ENCODE measurements around the gene FUZ. TPM values are rescaled to one million over a fixed set of nuclear protein-coding genes. Genes with fewer than 3 reads are reported as not detected.

FUZ gene
- total RNA-seq, 4 donors from 2014 or later, result 14.1 to 38.0 (median 23.4) TPM

GRCh38 chr19:49860336-49861102 lies 47.4 kb upstream of the FUZ start:
- intact Hi-C loops (cut with DNase I), result no loop called here
- no peak for DNase-seq (ENCODE audit: extremely low spot score)
- Histone ChIP-seq H3K9me3 (no peaks in the 10 kb centered on the region), H3K4me3 (peak overlapping the region in 1 of 4 donors; percentile 28), H3K27me3 (no peaks in the 10 kb centered on the region), H3K36me3 (peaks cover 30 to 96% (median 93%) of the 10 kb centered on the region in 4 donors), H3K27ac (replicated peaks in 1 of 4) (peak overlapping the region; percentile 70 to 77 (median 74)), H3K4me1 (peaks cover 9 to 34% (median 26%) of the 10 kb centered on the region in 4 donors)
- no peak for TF ChIP-seq POLR2AphosphoS5 (IDR thresholded peaks at IDR 0.05)
- TF ChIP-seq EP300 (IDR thresholded peaks at IDR 0.05), result no peak
- no peak for TF ChIP-seq POLR2A (IDR thresholded peaks at IDR 0.05; ENCODE audit: low read depth)
- no peak for TF ChIP-seq CTCF (IDR thresholded peaks at IDR 0.05)
- 79% methylated on average over 5 of the region's 17 CpGs for WGBS

GRCh38 chr19:49859682-49860335 lies 46.7 kb upstream of the FUZ start:
- Histone ChIP-seq H3K27me3 (no peaks in the 10 kb centered on the region), H3K27ac (replicated peaks in 1 of 4) (peak overlapping the region; percentile 70 to 77 (median 74)), H3K4me3 (no peak overlapping the region), H3K9me3 (no peaks in the 10 kb centered on the region), H3K4me1 (peaks cover 2 to 27% (median 22%) of the 10 kb centered on the region in 4 donors), H3K36me3 (peaks cover 36 to 100% (median 99%) of the 10 kb centered on the region in 4 donors)
- TF ChIP-seq POLR2A (IDR thresholded peaks at IDR 0.05; ENCODE audit: low read depth) (no peak), POLR2AphosphoS5 (IDR thresholded peaks at IDR 0.05) (no peak), CTCF (IDR thresholded peaks at IDR 0.05) (no peak), EP300 (IDR thresholded peaks at IDR 0.05) (no peak)
- no peak for DNase-seq (ENCODE audit: extremely low spot score)
- intact Hi-C loops (cut with DNase I), result no loop called here
- WGBS, result 89% methylated on average over 22 of the region's 22 CpGs

GRCh38 chr19:49858088-49858985 lies 45.2 kb upstream of the FUZ start:
- peaks cover 31 to 93% (median 91%) of the 10 kb centered on the region in 4 donors for H3K36me3 ChIP-seq

GRCh38 chr19:49857838-49858087 lies 44.7 kb upstream of the FUZ start:
- Histone ChIP-seq H3K27me3 (no peaks in the 10 kb centered on the region), H3K9me3 (no peaks in the 10 kb centered on the region), H3K36me3 (peaks cover 31 to 87% (median 85%) of the 10 kb centered on the region in 4 donors), H3K4me3 (no peak overlapping the region), H3K4me1 (peaks cover 10 to 39% (median 35%) of the 10 kb centered on the region in 4 donors), H3K27ac (replicated peaks in 1 of 4) (no peak overlapping the region)
- intact Hi-C loops (cut with DNase I), result no loop called here
- TF ChIP-seq POLR2AphosphoS5 (IDR thresholded peaks at IDR 0.05), result no peak
- TF ChIP-seq CTCF (IDR thresholded peaks at IDR 0.05), result no peak
- no peak for TF ChIP-seq POLR2A (IDR thresholded peaks at IDR 0.05; ENCODE audit: low read depth)
- no peak for TF ChIP-seq EP300 (IDR thresholded peaks at IDR 0.05)
- DNase-seq (ENCODE audit: extremely low spot score), result no peak
- WGBS, result 80% methylated on average over 1 of the region's 5 CpGs

More at GRCh38 chr19:49858088-49858985, 45.2 kb upstream of the FUZ start:
- Histone ChIP-seq H3K27ac (replicated peaks in 1 of 4) (peak overlapping the region in 1 of 4 donors; percentile 18), H3K4me1 (peaks cover 6 to 34% (median 30%) of the 10 kb centered on the region in 4 donors), H3K9me3 (no peaks in the 10 kb centered on the region), H3K4me3 (no peak overlapping the region), H3K27me3 (no peaks in the 10 kb centered on the region)
- TF ChIP-seq CTCF (IDR thresholded peaks at IDR 0.05) (no peak), POLR2AphosphoS5 (IDR thresholded peaks at IDR 0.05) (no peak), EP300 (IDR thresholded peaks at IDR 0.05) (no peak), POLR2A (IDR thresholded peaks at IDR 0.05; ENCODE audit: low read depth) (no peak)
- WGBS, result 88% methylated on average over 31 of the region's 37 CpGs
- DNase-seq (ENCODE audit: extremely low spot score), result no peak
- intact Hi-C loops (cut with DNase I), result no loop called here
